Heart right ventricle (tissue), 16 donors: ENCODE measurements around the gene NOL7. TPM values are rescaled to one million over a fixed set of nuclear protein-coding genes. Genes with fewer than 3 reads are reported as not detected.

ENCODE experiments used
- ATAC-seq, 8 donors: fragments of 200-7000 bp; cut with Tn5 transposase; one replicate each; pipeline ENCODE4 v1.9.1; 2020; ENCODE audit warnings: mild to moderate bottlenecking in 8 of 8, moderate library complexity in 8 of 8, moderate number of reproducible peaks in 1 of 8
- DNase-seq, 2 donors: peaks; one replicate each; pipeline ENCODE4 v3.0.0-alpha.2; 2020
- H3K27ac ChIP-seq, 10 donors: fragments of 200-600 bp; sonication (generic) in 2 of 10; one replicate each; pipeline versions ENCODE4 v1.5.0 to v1.8.0; 2020 to 2022; ENCODE audit warnings: mild to moderate bottlenecking in 3 of 10
- H3K27me3 ChIP-seq, 7 donors: fragments of 200-600 bp; one replicate each; pipeline ENCODE4 v1.8.0; 2021 to 2022; ENCODE audit warnings: mild to moderate bottlenecking in 2 of 7
- H3K36me3 ChIP-seq, 9 donors: fragments of 200-600 bp; sonication (generic) in 1 of 9; one replicate each; pipeline versions ENCODE4 v1.5.0 to v1.8.0; 2020 to 2022; ENCODE audit warnings: mild to moderate bottlenecking in 2 of 9
- H3K4me1 ChIP-seq, 9 donors: fragments of 200-600 bp; sonication (generic) in 1 of 9; one replicate each; pipeline versions ENCODE4 v1.5.0 to v1.8.0; 2020 to 2022; ENCODE audit warnings: mild to moderate bottlenecking in 4 of 9
- H3K4me3 ChIP-seq, 10 donors: fragments of 200-600 bp; sonication (generic) in 2 of 10; one replicate each; pipeline versions ENCODE4 v1.5.0 to v1.8.0; 2020 to 2022; ENCODE audit warnings: mild to moderate bottlenecking in 7 of 10, moderate library complexity in 2 of 10
- H3K9me3 ChIP-seq, 11 donors: fragments of 200-600 bp in 10 of 11; sonication (generic) in 2 of 11; one replicate each; pipeline versions ENCODE4 v1.5.0 to v1.8.0; 2013 to 2022; ENCODE audit warnings: mild to moderate bottlenecking in 2 of 11, control low read depth in 1 of 11, moderate library complexity in 1 of 11
- CTCF ChIP-seq, 9 donors: fragments of 200-600 bp; sonication (generic) in 2 of 9; IDR thresholded peaks; one replicate each; pipeline versions ENCODE4 v1.5.0 to v1.8.0; 2021 to 2022; ENCODE audit warnings: antibody characterized with exemption in 9 of 9, mild to moderate bottlenecking in 5 of 9, moderate library complexity in 1 of 9
- WGBS, 2 donors: extraction: QIAGEN DNeasy Blood & Tissue Kit; methylation state at CpG; one replicate each; pipeline ENCODE4 v1.1.7; 2013; ENCODE audit warnings: inconsistent platforms in 1 of 2; 5-methylcytosine and 5-hydroxymethylcytosine counted together
- intact Hi-C, 10 donors: fragments of 100-400 bp; cut with DNase I; formaldehyde crosslinking; loops; one replicate each; pipeline versions ENCODE4 v1.11.1 to v1.14.2; 2022
- polyA plus RNA-seq, 2 donors: library from polyadenylated mRNA; stranded (reverse); fragments of 200-250 nt; gene quantifications; one replicate each; pipeline ENCODE4 v1.2.3, GENCODE V29; 2013
- total RNA-seq, 10 donors: library from RNA; stranded (reverse); fragmentation: NEBNext Ultra II Directional in 3 of 10; extraction: Animal tissue kit (Norgen Biotek cat#: 25700) in 3 of 10; gene quantifications; one replicate each; pipeline versions ENCODE4 v1.2.1 to v1.2.4, GENCODE V29; 2021 to 2023
- donor health status: Arrhythmogenic right ventricular cardiomyopathy.
- donor health status: ischemic (EF 13 %, LVEDD 7.1; RV severe dilation, severe dysfunction).
- donor health status: healthy with polysubstance abuse.
- donor health status: DM: no; HTN: yes; CAD: no.
- donor health status: DM: no; HTN: no; CAD: no.
- donor health status: ischemic (EF 25% LVEDD 6.9; RV normal size, moderate dysfunction).
- donor health status: ischemic (EF 25% LVEDD 5.7; RV mildly dilated, moderate dysfunction).
- donor health status: healthy.
- donor health status: DM: yes; HTN: yes; CAD: no.
- donor health status: Ischemic cardiomyopathy.
- donor health status: ischemic (EF 35%, LVEDD 5.7; RV mildly dilated, moderate dysfunction).
- donor health status: nonischemic (EF 11% LVEDD 7.7; RV severe dilation, severe dysfunction).
- donor health status: DM: yes; HTN: yes; CAD: no.
- donor health status: PGD.
- donor health status: ischemic (EF 29% LVEDD 5.4; RV normal size, mild dysfunction).
- donor health status: nonischemic (EF 23%, LVEDD 6.1; RV moderate dilation, normal function).

The NOL7 gene
- total and polyA plus RNA-seq, 12 donors: 41.5 to 112 (median 46.8) TPM

GRCh38 chr6:13614126-13614925 lies 809 bp upstream of the NOL7 start:
- DNase-seq: peak; percentile 34 to 54
- H3K4me1 ChIP-seq: peaks cover 2 to 54% (median 37%) of the 10 kb centered on the region in 9 donors
- peak; percentile 24 to 70 (median 62) for ATAC-seq
- WGBS, 2 donors: 8% methylated on average over 38 of the region's 38 CpGs
- intact Hi-C loops: loop anchor here in 7 of 10 donors (5.0 to 10.0 kb wide), 6 partner anchors 37 to 282 kb away; partner anchors contain the start of gene RANBP9 (in 2 of the 7)
- TF ChIP-seq CTCF (IDR thresholded peaks at IDR 0.05): no peak
- H3K27ac ChIP-seq: peak overlapping the region; percentile 43 to 95 (median 90)
- H3K36me3 ChIP-seq: peaks cover 0 to 36% (median 16%) of the 10 kb centered on the region in 9 donors
- peak overlapping the region; percentile 68 to 99 (median 90) for H3K4me3 ChIP-seq
- H3K9me3 ChIP-seq: no peaks in the 10 kb centered on the region
- no peaks in the 10 kb centered on the region for H3K27me3 ChIP-seq

GRCh38 chr6:13615792-13616120 lies 621 bp downstream of the NOL7 start:
- H3K27me3 ChIP-seq: no peaks in the 10 kb centered on the region
- no peak for TF ChIP-seq CTCF (IDR thresholded peaks at IDR 0.05)
- peak; percentile 31 to 61 (median 42) for ATAC-seq
- H3K36me3 ChIP-seq: peaks cover 0 to 50% (median 31%) of the 10 kb centered on the region in 9 donors
- no peaks in the 10 kb centered on the region for H3K9me3 ChIP-seq
- H3K4me3 ChIP-seq: peak overlapping the region; percentile 68 to 99 (median 90)
- intact Hi-C loops: loop anchor here in 7 of 10 donors (2.0 to 10.0 kb wide), 6 partner anchors 87 to 281 kb away; partner anchors contain the start of gene RANBP9 (in 4 of the 7)
- peaks cover 2 to 50% (median 34%) of the 10 kb centered on the region in 9 donors for H3K4me1 ChIP-seq
- DNase-seq: peak; percentile 22 to 54
- 0% methylated on average over 14 of the region's 14 CpGs for WGBS, 2 donors
- peak overlapping the region; percentile 43 to 95 (median 90) for H3K27ac ChIP-seq

GRCh38 chr6:13617066-13617465 lies 1.9 kb downstream of the NOL7 start:
- intact Hi-C loops: loop anchor here in 7 of 10 donors (2.0 to 10.0 kb wide), 6 partner anchors 85 to 282 kb away; partner anchors contain the start of gene RANBP9 (in 4 of the 7)
- DNase-seq (no peak), ATAC-seq (no peak)
- Histone ChIP-seq H3K4me1 (peaks cover 2 to 39% (median 29%) of the 10 kb centered on the region in 9 donors), H3K4me3 (no peak overlapping the region), H3K36me3 (peaks cover 0 to 63% (median 43%) of the 10 kb centered on the region in 9 donors), H3K27ac (no peak overlapping the region), H3K27me3 (no peaks in the 10 kb centered on the region), H3K9me3 (no peaks in the 10 kb centered on the region)
- 80 to 84% methylated on average over 2 of the region's 2 CpGs for WGBS, 2 donors
- TF ChIP-seq CTCF (IDR thresholded peaks at IDR 0.05): no peak

- no peak overlapping the region for H3K4me3 ChIP-seq
- H3K36me3 ChIP-seq: peaks cover 0 to 100% (median 49%) of the 10 kb centered on the region in 9 donors
- no peaks in the 10 kb centered on the region for H3K4me1 ChIP-seq
- no peaks in the 10 kb centered on the region for H3K9me3 ChIP-seq
- ATAC-seq: peak in 3 of 8 donors; percentile 33 to 58 (median 48)
- H3K27me3 ChIP-seq: no peaks in the 10 kb centered on the region
- 67 to 68% methylated on average over 4 of the region's 4 CpGs for WGBS, 2 donors
- TF ChIP-seq CTCF (IDR thresholded peaks at IDR 0.05): peak in 8 of 9 donors; percentile 12 to 55 (median 42)
- DNase-seq: no peak
- intact Hi-C loops: loop anchor here in 4 of 10 donors (5.0 to 10.0 kb wide), 3 partner anchors 80 to 87 kb away; partner anchors contain the start of gene RANBP9 (in 2 of the 4)
- no peak overlapping the region for H3K27ac ChIP-seq
Observed at GRCh38 chr6:13624871-13625288, 9.7 kb downstream of the NOL7 start.
